ENCODE measurements around the gene SRM. TPM values are rescaled to one million over a fixed set of nuclear protein-coding genes. Genes with fewer than 3 reads are reported as not detected.
A peak's percentile ranks its signal among the peaks of the same experiment; 100 is the strongest.

Gene SRM
- total and polyA plus RNA-seq, 7 experiments from 2014 or later: 30.9 to 128 (median 45.9) TPM

- Mint-ChIP-seq H3K4me3 (no peak overlapping the region), H3K27me3 (no peaks in the 10 kb centered on the region), H3K9me3 (no peaks in the 10 kb centered on the region), H3K27ac (peak overlapping the region in 1 of 9 donors; percentile 8), H3K4me1 (peaks cover 0 to 10% (median 0%) of the 10 kb centered on the region in 7 donors), H3K36me3 (peaks cover 0 to 4% (median 2%) of the 10 kb centered on the region in 5 donors)
- Histone ChIP-seq H3K4me3 (ENCODE audit: low read length) (no peak overlapping the region), H3K27me3 (ENCODE audit: control insufficient read depth in 2 of 2, insufficient read depth in 2 of 2, low read length in 2 of 2) (no peaks in the 10 kb centered on the region), H3K36me3 (ENCODE audit: control insufficient read depth in 2 of 3, insufficient read depth in 3 of 3, low read length in 3 of 3) (peaks cover 0 to 16% (median 0%) of the 10 kb centered on the region in 3 experiments), H3K27ac (ENCODE audit: low read depth, low read length) (no peak overlapping the region), H3K9me3 (ENCODE audit: control insufficient read depth in 2 of 3, low read length in 3 of 3) (no peaks in the 10 kb centered on the region), H3K4me1 (ENCODE audit: control insufficient read depth in 2 of 2, insufficient read depth in 2 of 2, low read length in 2 of 2) (no peaks in the 10 kb centered on the region)
- POLR2A ChIA-PET: no interaction called here
- intact Hi-C loops (cut with micrococcal nuclease): no loop called here
- CTCF ChIA-PET: no interaction called here
- DNase-seq (no peak), ATAC-seq (no peak)
These were observed 28.1 kb downstream of the SRM start for GRCh38 chr1:11031624-11032262.

- Histone ChIP-seq H3K4me3 (ENCODE audit: low read length) (no peak overlapping the region), H3K27me3 (ENCODE audit: control insufficient read depth in 2 of 2, insufficient read depth in 2 of 2, low read length in 2 of 2) (no peaks in the 10 kb centered on the region), H3K9me3 (ENCODE audit: control insufficient read depth in 2 of 3, low read length in 3 of 3) (no peaks in the 10 kb centered on the region), H3K4me1 (ENCODE audit: control insufficient read depth in 2 of 2, insufficient read depth in 2 of 2, low read length in 2 of 2) (no peaks in the 10 kb centered on the region), H3K27ac (ENCODE audit: low read depth, low read length) (no peak overlapping the region), H3K36me3 (ENCODE audit: control insufficient read depth in 2 of 3, insufficient read depth in 3 of 3, low read length in 3 of 3) (peaks cover 0 to 25% (median 7%) of the 10 kb centered on the region in 3 experiments)
- Mint-ChIP-seq H3K9me3 (no peaks in the 10 kb centered on the region), H3K4me1 (peaks cover 0 to 15% (median 0%) of the 10 kb centered on the region in 7 donors), H3K4me3 (no peak overlapping the region), H3K27me3 (no peaks in the 10 kb centered on the region), H3K36me3 (peaks cover 0 to 10% (median 2%) of the 10 kb centered on the region in 5 donors), H3K27ac (peak overlapping the region in 2 of 9 donors; percentile 15 to 64)
- intact Hi-C loops (cut with micrococcal nuclease): no loop called here
- DNase-seq (no peak), ATAC-seq (no peak)
- ChIA-PET POLR2A (interaction anchor here (0.6 kb wide), 2 partner anchors 156 to 1654 kb away, joined by 3 read pairs; no protein-coding TSS in a partner anchor), CTCF (interaction anchor here (1.1 kb wide), 1 partner anchor 18 kb away, joined by 3 read pairs; no protein-coding TSS in a partner anchor)
These were observed 29.0 kb downstream of the SRM start for GRCh38 chr1:11030865-11031264.

GRCh38 chr1:11028018-11028417, 31.8 kb downstream of the SRM start:
- POLR2A ChIA-PET: interaction anchor here (0.9 to 1.0 kb wide), 2 partner anchors 10 to 37 kb away, joined by 4 to 7 read pairs; no protein-coding TSS in a partner anchor
- H3K27ac ChIP-seq (ENCODE audit: low read depth, low read length): no peak overlapping the region
- H3K4me3 ChIP-seq (ENCODE audit: low read length): no peak overlapping the region
- intact Hi-C loops (cut with micrococcal nuclease): no loop called here
- no peak for ATAC-seq
- no peaks in the 10 kb centered on the region for H3K9me3 Mint-ChIP-seq
- CTCF ChIA-PET: interaction anchor here (1.4 kb wide), 1 partner anchor 10 kb away, joined by 5 read pairs; no protein-coding TSS in a partner anchor
- H3K36me3 Mint-ChIP-seq: peaks cover 0 to 23% (median 16%) of the 10 kb centered on the region in 5 donors
- no peaks in the 10 kb centered on the region for H3K4me1 ChIP-seq (ENCODE audit: control insufficient read depth in 2 of 2, insufficient read depth in 2 of 2, low read length in 2 of 2)
- no peaks in the 10 kb centered on the region for H3K27me3 Mint-ChIP-seq
- H3K36me3 ChIP-seq (ENCODE audit: control insufficient read depth in 2 of 3, insufficient read depth in 3 of 3, low read length in 3 of 3): peaks cover 9 to 49% (median 19%) of the 10 kb centered on the region in 3 experiments
- H3K4me1 Mint-ChIP-seq: peaks cover 0 to 28% (median 13%) of the 10 kb centered on the region in 7 donors
- no peak for DNase-seq
- H3K27me3 ChIP-seq (ENCODE audit: control insufficient read depth in 2 of 2, insufficient read depth in 2 of 2, low read length in 2 of 2): no peaks in the 10 kb centered on the region
- H3K4me3 Mint-ChIP-seq: no peak overlapping the region
- no peaks in the 10 kb centered on the region for H3K9me3 ChIP-seq (ENCODE audit: control insufficient read depth in 2 of 3, low read length in 3 of 3)
- H3K27ac Mint-ChIP-seq: peak overlapping the region in 1 of 9 donors; percentile 47

GRCh38 chr1:11027316-11027715, 32.5 kb downstream of the SRM start:
- peaks cover 9 to 54% (median 20%) of the 10 kb centered on the region in 3 experiments for H3K36me3 ChIP-seq (ENCODE audit: control insufficient read depth in 2 of 3, insufficient read depth in 3 of 3, low read length in 3 of 3)

DNA sequence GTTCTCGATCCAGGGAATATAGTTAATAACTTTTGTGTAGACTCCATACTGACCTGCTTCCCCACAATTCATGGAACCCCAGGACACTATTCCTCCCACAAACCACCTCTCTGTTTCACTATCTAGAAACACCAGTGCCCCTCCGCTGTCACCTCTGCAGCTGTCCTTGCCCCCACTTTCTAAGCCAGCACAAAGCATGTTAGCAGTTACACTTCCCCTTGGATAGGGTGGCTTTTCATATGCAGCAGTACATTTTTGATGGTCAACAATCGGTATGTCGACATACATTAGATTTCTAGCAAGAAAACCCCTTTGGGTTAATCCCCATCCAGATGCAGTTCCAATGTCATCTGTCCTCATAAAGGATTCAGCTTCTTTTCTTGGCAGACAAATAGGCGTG, 32.9 kb downstream of the SRM start:
- H3K27ac ChIP-seq (ENCODE audit: low read depth, low read length): no peak overlapping the region
- intact Hi-C loops (cut with micrococcal nuclease): no loop called here
- H3K27ac Mint-ChIP-seq: peak overlapping the region in 1 of 9 donors; percentile 49
- H3K36me3 ChIP-seq (ENCODE audit: control insufficient read depth in 2 of 3, insufficient read depth in 3 of 3, low read length in 3 of 3): peaks cover 11 to 58% (median 24%) of the 10 kb centered on the region in 3 experiments
- no peak overlapping the region for H3K4me3 ChIP-seq (ENCODE audit: low read length)
- no peaks in the 10 kb centered on the region for H3K9me3 ChIP-seq (ENCODE audit: control insufficient read depth in 2 of 3, low read length in 3 of 3)
- no peaks in the 10 kb centered on the region for H3K9me3 Mint-ChIP-seq
- no peak overlapping the region for H3K4me3 Mint-ChIP-seq
- peaks cover 3 to 36% (median 24%) of the 10 kb centered on the region in 7 donors for H3K4me1 Mint-ChIP-seq
- no peaks in the 10 kb centered on the region for H3K4me1 ChIP-seq (ENCODE audit: control insufficient read depth in 2 of 2, insufficient read depth in 2 of 2, low read length in 2 of 2)
- peaks cover 0 to 33% (median 22%) of the 10 kb centered on the region in 5 donors for H3K36me3 Mint-ChIP-seq
- no peaks in the 10 kb centered on the region for H3K27me3 ChIP-seq (ENCODE audit: control insufficient read depth in 2 of 2, insufficient read depth in 2 of 2, low read length in 2 of 2)
- no peaks in the 10 kb centered on the region for H3K27me3 Mint-ChIP-seq
- DNase-seq (no peak), ATAC-seq (no peak)
- ChIA-PET CTCF (interaction anchor here (1.4 kb wide), 1 partner anchor 11 kb away, joined by 5 read pairs; no protein-coding TSS in a partner anchor), POLR2A (interaction anchor here (1.1 kb wide), 1 partner anchor 631 kb away, joined by 3 read pairs; no protein-coding TSS in a partner anchor)

More at GRCh38 chr1:11027316-11027715, 32.5 kb downstream of the SRM start:
- Mint-ChIP-seq H3K9me3 (no peaks in the 10 kb centered on the region), H3K27me3 (no peaks in the 10 kb centered on the region), H3K27ac (peak overlapping the region in 2 of 9 donors; percentile 32 to 38), H3K4me1 (peaks cover 0 to 32% (median 20%) of the 10 kb centered on the region in 7 donors), H3K36me3 (peaks cover 0 to 29% (median 19%) of the 10 kb centered on the region in 5 donors), H3K4me3 (no peak overlapping the region)
- intact Hi-C loops (cut with micrococcal nuclease): no loop called here
- no peak for DNase-seq
- Histone ChIP-seq H3K4me3 (ENCODE audit: low read length) (no peak overlapping the region), H3K27ac (ENCODE audit: low read depth, low read length) (no peak overlapping the region), H3K4me1 (ENCODE audit: control insufficient read depth in 2 of 2, insufficient read depth in 2 of 2, low read length in 2 of 2) (no peaks in the 10 kb centered on the region), H3K27me3 (ENCODE audit: control insufficient read depth in 2 of 2, insufficient read depth in 2 of 2, low read length in 2 of 2) (no peaks in the 10 kb centered on the region), H3K9me3 (ENCODE audit: control insufficient read depth in 2 of 3, low read length in 3 of 3) (no peaks in the 10 kb centered on the region)
- ATAC-seq: no peak
- POLR2A ChIA-PET: interaction anchor here (1.0 to 1.1 kb wide), 2 partner anchors 10 to 630 kb away, joined by 3 to 4 read pairs; no protein-coding TSS in a partner anchor
- CTCF ChIA-PET: interaction anchor here (1.4 kb wide), 1 partner anchor 10 kb away, joined by 5 read pairs; no protein-coding TSS in a partner anchor

- Histone ChIP-seq H3K27me3 (ENCODE audit: control insufficient read depth in 2 of 2, insufficient read depth in 2 of 2, low read length in 2 of 2) (no peaks in the 10 kb centered on the region), H3K4me1 (ENCODE audit: control insufficient read depth in 2 of 2, insufficient read depth in 2 of 2, low read length in 2 of 2) (no peaks in the 10 kb centered on the region), H3K36me3 (ENCODE audit: control insufficient read depth in 2 of 3, insufficient read depth in 3 of 3, low read length in 3 of 3) (peaks cover 15 to 67% (median 31%) of the 10 kb centered on the region in 3 experiments), H3K27ac (ENCODE audit: low read depth, low read length) (no peak overlapping the region), H3K9me3 (ENCODE audit: control insufficient read depth in 2 of 3, low read length in 3 of 3) (no peaks in the 10 kb centered on the region), H3K4me3 (ENCODE audit: low read length) (no peak overlapping the region)
- intact Hi-C loops (cut with micrococcal nuclease): no loop called here
- ChIA-PET POLR2A (no interaction called here), CTCF (no interaction called here)
- Mint-ChIP-seq H3K4me1 (peaks cover 3 to 42% (median 26%) of the 10 kb centered on the region in 7 donors), H3K36me3 (peaks cover 0 to 38% (median 23%) of the 10 kb centered on the region in 5 donors), H3K27ac (peak overlapping the region in 1 of 9 donors; percentile 23), H3K9me3 (no peaks in the 10 kb centered on the region), H3K27me3 (no peaks in the 10 kb centered on the region), H3K4me3 (no peak overlapping the region)
- ATAC-seq: no peak
- no peak for DNase-seq
These were observed 33.8 kb downstream of the SRM start for GRCh38 chr1:11026052-11026451.
